B cell (primary cell): ENCODE data around the gene CCDC60. TPM values are rescaled to one million over a fixed set of nuclear protein-coding genes. Genes with fewer than 3 reads are reported as not detected.

ENCODE experiments used
- ATAC-seq: fragments of 200-7000 bp; cut with Tn5 transposase; one replicate; pipeline ENCODE4 v1.10.0; 2021; ENCODE audit warnings: low read depth, mild to moderate bottlenecking, moderate number of reproducible peaks, moderate library complexity
- CTCF ChIA-PET: fragments of 350-600 bp; sonication (Branson Sonifier 250); formaldehyde crosslinking; loops from one replicate; lab custom pipeline; 2021; ENCODE audit warnings: antibody characterized with exemption, inconsistent platforms; lab: Charles Lee
- POLR2A ChIA-PET: fragments of 350-600 bp; sonication (Branson Sonifier 250); formaldehyde crosslinking; loops from one replicate; lab custom pipeline; 2021; ENCODE audit warnings: antibody characterized with exemption; lab: Charles Lee
- DNase-seq: peaks from one replicate; pipeline ENCODE4 v3.0.0; 2013
- H2AFZ ChIP-seq: 2 replicates; pipeline ENCODE4 v1.6.1; 2012; ENCODE audit warnings: mild to moderate bottlenecking, low read depth, low read length; ENCODE audit not compliant: insufficient read depth, poor library complexity, severe bottlenecking
- H3K27ac ChIP-seq, 2 donors: 1 replicate in 1 of 2; 2 replicates in 1 of 2; pipeline ENCODE4 v1.5.1; 2012 to 2013; ENCODE audit warnings: low read length in 2 of 2, mild to moderate bottlenecking in 2 of 2, moderate library complexity in 1 of 2
- H3K27me3 ChIP-seq, 4 experiments: fragments of 200-600 bp in 1 of 4; sonication (generic) in 1 of 4; replicated peaks in 1 of 4; 1 replicate in 2 of 4; 2 replicates in 2 of 4; pipeline versions ENCODE4 v1.6.1 to v1.7.0; 2013 to 2016; ENCODE audit warnings: low read length in 3 of 4, mild to moderate bottlenecking in 2 of 4, mixed read lengths in 1 of 4, moderate library complexity in 1 of 4; ENCODE audit not compliant: insufficient read depth in 4 of 4, control insufficient read depth in 3 of 4; ENCODE audit errors: control extremely low read depth in 1 of 4
- H3K36me3 ChIP-seq, 2 experiments: replicated peaks in 1 of 2; 1 replicate in 1 of 2; 2 replicates in 1 of 2; pipeline versions ENCODE4 v1.6.1 to v1.7.1; 2013; ENCODE audit warnings: low read length in 1 of 2; ENCODE audit not compliant: insufficient read depth in 2 of 2, control insufficient read depth in 1 of 2; ENCODE audit errors: control extremely low read depth in 1 of 2, extremely low read depth in 1 of 2
- H3K4me1 ChIP-seq, 2 donors: fragments of 200-600 bp in 1 of 2; sonication (generic) in 1 of 2; 1 replicate in 1 of 2; 2 replicates in 1 of 2; pipeline versions ENCODE4 v1.5.1 to v1.6.1; 2013 to 2017; ENCODE audit warnings: low read length in 2 of 2; ENCODE audit not compliant: control insufficient read depth in 2 of 2, insufficient read depth in 2 of 2
- H3K4me2 ChIP-seq: replicated peaks from 2 replicates; pipeline ENCODE3; 2012; ENCODE audit warnings: mild to moderate bottlenecking, low read depth, low read length; ENCODE audit not compliant: poor library complexity, severe bottlenecking
- H3K4me3 ChIP-seq, 5 experiments: fragments of 200-600 bp in 1 of 5; sonication (generic) in 1 of 5; 1 replicate in 3 of 5; 2 replicates in 2 of 5; pipeline versions ENCODE4 v1.5.1 to v1.7.0; 2011 to 2016; ENCODE audit warnings: low read length in 4 of 5, mild to moderate bottlenecking in 4 of 5, low read depth in 2 of 5, control low read depth in 1 of 5, moderate library complexity in 1 of 5; ENCODE audit not compliant: insufficient read depth in 1 of 5; ENCODE audit errors: control extremely low read depth in 1 of 5, extremely low read depth in 1 of 5
- H3K79me2 ChIP-seq: fragments of 200-600 bp; sonication (generic); one replicate; pipeline ENCODE4 v1.6.0; 2016; ENCODE audit warnings: low read length; ENCODE audit not compliant: control insufficient read depth, insufficient read depth
- H3K9ac ChIP-seq: fragments of 200-600 bp; sonication (generic); 2 replicates; pipeline ENCODE4 v1.6.1; 2017; ENCODE audit warnings: mild to moderate bottlenecking, low read length, moderate library complexity
- H3K9me3 ChIP-seq, 3 donors: one replicate each; pipeline versions ENCODE4 v1.6.1 to v1.7.1; 2013; ENCODE audit warnings: low read length in 2 of 3; ENCODE audit not compliant: control insufficient read depth in 2 of 3, insufficient read depth in 1 of 3; ENCODE audit errors: control extremely low read depth in 1 of 3
- H4K20me1 ChIP-seq: 2 replicates; pipeline ENCODE4 v1.6.0; 2012; ENCODE audit warnings: mild to moderate bottlenecking, low read length; ENCODE audit not compliant: insufficient read depth, control insufficient read depth, poor library complexity, severe bottlenecking
- H3K27ac Mint-ChIP-seq: one replicate; pipeline ENCODE4 v1.8.0; 2021; ENCODE audit warnings: mixed read lengths
- H3K27me3 Mint-ChIP-seq: one replicate; pipeline ENCODE4 v1.8.0; 2021; ENCODE audit warnings: mixed read lengths
- H3K4me1 Mint-ChIP-seq: one replicate; pipeline ENCODE4 v1.8.0; 2021; ENCODE audit warnings: mixed read lengths
- H3K4me3 Mint-ChIP-seq: one replicate; pipeline ENCODE4 v1.8.0; 2021; ENCODE audit warnings: mixed read lengths
- H3K9me3 Mint-ChIP-seq: one replicate; pipeline ENCODE4 v1.8.0; 2022; ENCODE audit warnings: mixed read lengths; ENCODE audit not compliant: insufficient read depth
- EZH2 ChIP-seq: IDR thresholded peaks from 2 replicates; pipeline ENCODE4 v1.6.1; 2012; ENCODE audit warnings: borderline replicate concordance, low read depth, mild to moderate bottlenecking, moderate library complexity, low read length; ENCODE audit not compliant: insufficient read depth, poor library complexity, severe bottlenecking
- WGBS: methylation state at CpG from one replicate; pipeline ENCODE4 v1.1.5; 2013; ENCODE audit warnings: missing lambda C conversion rate; ENCODE audit not compliant: insufficient coverage; 5-methylcytosine and 5-hydroxymethylcytosine counted together
- intact Hi-C: fragments of 100-400 bp; cut with micrococcal nuclease; formaldehyde crosslinking; loops from one replicate; pipeline ENCODE4 v1.10.0; 2022
- polyA plus RNA-seq: library from polyadenylated mRNA; depleted of rRNA; stranded (reverse); fragments of >200 nt; gene quantifications from 2 replicates; pipeline ENCODE4 v1.2.3, GENCODE V29; 2012
- total RNA-seq, 2 donors: library from RNA; stranded (reverse); fragments of 120-200 nt in 1 of 2; gene quantifications; 1 replicate in 1 of 2; 2 replicates in 1 of 2; pipeline versions ENCODE4 v1.2.3 to v1.2.4, GENCODE V29; 2013 to 2022
- TF ChIP-seq, protein P1 (sequence below): fragments of 200-600 bp; IDR thresholded peaks from one replicate; pipeline ENCODE4 v1.8.0; 2022; ENCODE audit warnings: antibody characterized with exemption, mild to moderate bottlenecking

Gene CCDC60
- total and polyA plus RNA-seq, 2 donors (not counting 1 experiment from before 2014, with no cell fraction given), result not detected

DNA sequence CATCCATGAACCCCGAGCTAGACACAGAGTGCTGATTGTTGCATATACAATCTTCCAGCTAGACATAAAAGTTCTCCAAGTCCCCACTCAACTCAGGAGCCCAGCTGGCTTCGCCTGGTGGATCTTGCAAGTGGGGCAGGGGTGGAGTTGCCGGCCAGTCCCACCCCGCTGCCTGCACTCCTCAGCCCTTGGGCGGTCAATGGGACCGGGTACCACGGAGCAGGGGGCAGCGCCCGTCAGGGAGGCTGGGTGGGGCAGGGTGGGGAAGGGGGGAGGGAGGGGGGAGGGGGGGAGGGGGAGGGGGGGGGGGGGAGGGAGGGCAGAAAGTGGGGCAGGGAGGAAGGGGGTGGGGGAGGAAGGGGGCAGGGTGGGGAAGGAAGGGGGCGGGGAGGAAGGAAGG, 63.0 kb downstream of the CCDC60 start:
- Mint-ChIP-seq H3K27me3 (peaks cover 2% of the 10 kb centered on the region), H3K27ac (no peak overlapping the region), H3K4me3 (no peak overlapping the region), H3K9me3 (no peaks in the 10 kb centered on the region), H3K4me1 (no peaks in the 10 kb centered on the region)
- ChIA-PET CTCF (no interaction called here), POLR2A (no interaction called here)
- no peak overlapping the region for H3K9ac ChIP-seq
- intact Hi-C loops, result no loop called here
- TF ChIP-seq EZH2, result no peak
- TF ChIP-seq, protein P1, sequence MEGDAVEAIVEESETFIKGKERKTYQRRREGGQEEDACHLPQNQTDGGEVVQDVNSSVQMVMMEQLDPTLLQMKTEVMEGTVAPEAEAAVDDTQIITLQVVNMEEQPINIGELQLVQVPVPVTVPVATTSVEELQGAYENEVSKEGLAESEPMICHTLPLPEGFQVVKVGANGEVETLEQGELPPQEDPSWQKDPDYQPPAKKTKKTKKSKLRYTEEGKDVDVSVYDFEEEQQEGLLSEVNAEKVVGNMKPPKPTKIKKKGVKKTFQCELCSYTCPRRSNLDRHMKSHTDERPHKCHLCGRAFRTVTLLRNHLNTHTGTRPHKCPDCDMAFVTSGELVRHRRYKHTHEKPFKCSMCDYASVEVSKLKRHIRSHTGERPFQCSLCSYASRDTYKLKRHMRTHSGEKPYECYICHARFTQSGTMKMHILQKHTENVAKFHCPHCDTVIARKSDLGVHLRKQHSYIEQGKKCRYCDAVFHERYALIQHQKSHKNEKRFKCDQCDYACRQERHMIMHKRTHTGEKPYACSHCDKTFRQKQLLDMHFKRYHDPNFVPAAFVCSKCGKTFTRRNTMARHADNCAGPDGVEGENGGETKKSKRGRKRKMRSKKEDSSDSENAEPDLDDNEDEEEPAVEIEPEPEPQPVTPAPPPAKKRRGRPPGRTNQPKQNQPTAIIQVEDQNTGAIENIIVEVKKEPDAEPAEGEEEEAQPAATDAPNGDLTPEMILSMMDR, result no peak
- no peaks in the 10 kb centered on the region for H3K4me1 ChIP-seq
- DNase-seq (no peak), ATAC-seq (no peak)
- no peaks in the 10 kb centered on the region for H4K20me1 ChIP-seq
- H3K36me3 ChIP-seq, result no peaks in the 10 kb centered on the region
- H2AFZ ChIP-seq, result no peak overlapping the region
- peaks cover 0 to 2% (median 0%) of the 10 kb centered on the region in 4 experiments for H3K27me3 ChIP-seq
- no peaks in the 10 kb centered on the region for H3K79me2 ChIP-seq
- peaks cover 0 to 8% (median 0%) of the 10 kb centered on the region in 3 donors for H3K9me3 ChIP-seq
- no peak overlapping the region for H3K4me2 ChIP-seq
- no CpG with 5 or more reads among the region's 10 CpGs for WGBS
- H3K4me3 ChIP-seq, result no peak overlapping the region
- H3K27ac ChIP-seq, result no peak overlapping the region

DNA sequence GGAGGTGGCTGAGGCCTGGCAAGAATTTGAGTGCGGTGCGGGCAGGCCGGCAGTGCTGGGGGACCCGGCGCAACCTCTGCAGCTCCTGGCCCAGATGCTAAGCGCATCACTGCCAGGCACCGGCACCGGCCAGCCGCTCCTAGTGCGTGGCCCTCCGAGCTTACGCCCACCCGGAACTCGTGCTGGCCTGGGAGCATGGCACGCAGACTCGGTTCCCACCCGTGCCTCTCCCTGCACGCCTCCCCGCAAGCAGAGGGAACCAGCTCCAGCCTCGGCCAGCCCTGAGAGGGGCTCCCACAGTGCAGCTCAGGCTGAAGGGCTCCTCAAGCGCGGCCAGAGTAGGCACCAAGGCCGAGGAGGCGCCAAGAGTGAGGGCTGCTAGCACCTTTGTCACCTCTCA, 63.7 kb downstream of the CCDC60 start:
- no peaks in the 10 kb centered on the region for H3K36me3 ChIP-seq
- H3K27me3 ChIP-seq, result peaks cover 0 to 2% (median 0%) of the 10 kb centered on the region in 4 experiments
- H3K4me1 ChIP-seq, result no peaks in the 10 kb centered on the region
- H3K79me2 ChIP-seq, result no peaks in the 10 kb centered on the region
- intact Hi-C loops, result no loop called here
- DNase-seq (no peak), ATAC-seq (no peak)
- no peaks in the 10 kb centered on the region for H4K20me1 ChIP-seq
- H3K4me3 Mint-ChIP-seq, result no peak overlapping the region
- WGBS, result 94% methylated on average over 24 of the region's 24 CpGs
- no peak overlapping the region for H3K4me2 ChIP-seq
- H3K9me3 Mint-ChIP-seq, result no peaks in the 10 kb centered on the region
- peaks cover 0 to 8% (median 0%) of the 10 kb centered on the region in 3 donors for H3K9me3 ChIP-seq
- no peak overlapping the region for H2AFZ ChIP-seq
- TF ChIP-seq EZH2, result no peak
- TF ChIP-seq, protein P1, result no peak
- H3K4me3 ChIP-seq, result no peak overlapping the region
- no peaks in the 10 kb centered on the region for H3K4me1 Mint-ChIP-seq
- no peak overlapping the region for H3K27ac Mint-ChIP-seq
- peaks cover 5% of the 10 kb centered on the region for H3K27me3 Mint-ChIP-seq
- ChIA-PET POLR2A (no interaction called here), CTCF (no interaction called here)
- no peak overlapping the region for H3K27ac ChIP-seq
- no peak overlapping the region for H3K9ac ChIP-seq
